OCI-LY7 (cell line): ENCODE results near the gene CD79A.

ENCODE experiments used
- EZH2phosphoT487 ChIP-seq: fragments of 200-600 bp; sonication (generic); IDR thresholded peaks from 2 replicates; pipeline ENCODE4 v1.6.1; 2018; ENCODE audit warnings: low read depth, borderline replicate concordance, mild to moderate bottlenecking, mixed run types, antibody characterized with exemption, low read length, moderate library complexity, mixed read lengths
- TF ChIP-seq, protein P1 (sequence below): fragments of 200-600 bp; sonication (generic); conservative IDR thresholded peaks from 2 replicates; pipeline ENCODE4 v1.5.1; 2014; ENCODE audit warnings: mild to moderate bottlenecking, antibody characterized with exemption, low read length, moderate library complexity, mixed read lengths

DNA sequence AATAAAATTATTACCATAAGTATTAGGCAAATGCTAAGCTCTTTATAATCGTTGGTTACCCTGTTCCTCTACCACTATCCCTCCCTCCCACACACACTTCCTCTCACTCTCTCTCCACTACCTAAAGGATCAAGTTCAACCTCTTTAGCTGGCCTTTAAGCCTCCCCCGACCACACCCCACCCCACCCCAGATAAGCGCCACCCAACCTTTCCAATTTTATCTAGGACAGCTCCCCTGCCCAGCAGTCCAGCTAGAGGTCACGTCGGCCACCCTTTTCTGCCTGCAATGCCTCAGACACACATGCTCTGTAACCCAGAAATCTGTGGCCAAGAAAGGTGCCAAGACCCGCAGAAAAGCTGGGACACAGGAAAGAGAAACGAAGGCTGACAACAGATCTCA lies 33.7 kb upstream of the CD79A start:
- TF ChIP-seq, protein P1, sequence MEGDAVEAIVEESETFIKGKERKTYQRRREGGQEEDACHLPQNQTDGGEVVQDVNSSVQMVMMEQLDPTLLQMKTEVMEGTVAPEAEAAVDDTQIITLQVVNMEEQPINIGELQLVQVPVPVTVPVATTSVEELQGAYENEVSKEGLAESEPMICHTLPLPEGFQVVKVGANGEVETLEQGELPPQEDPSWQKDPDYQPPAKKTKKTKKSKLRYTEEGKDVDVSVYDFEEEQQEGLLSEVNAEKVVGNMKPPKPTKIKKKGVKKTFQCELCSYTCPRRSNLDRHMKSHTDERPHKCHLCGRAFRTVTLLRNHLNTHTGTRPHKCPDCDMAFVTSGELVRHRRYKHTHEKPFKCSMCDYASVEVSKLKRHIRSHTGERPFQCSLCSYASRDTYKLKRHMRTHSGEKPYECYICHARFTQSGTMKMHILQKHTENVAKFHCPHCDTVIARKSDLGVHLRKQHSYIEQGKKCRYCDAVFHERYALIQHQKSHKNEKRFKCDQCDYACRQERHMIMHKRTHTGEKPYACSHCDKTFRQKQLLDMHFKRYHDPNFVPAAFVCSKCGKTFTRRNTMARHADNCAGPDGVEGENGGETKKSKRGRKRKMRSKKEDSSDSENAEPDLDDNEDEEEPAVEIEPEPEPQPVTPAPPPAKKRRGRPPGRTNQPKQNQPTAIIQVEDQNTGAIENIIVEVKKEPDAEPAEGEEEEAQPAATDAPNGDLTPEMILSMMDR, result no peak
- TF ChIP-seq EZH2phosphoT487, result no peak
